NCI-H2081 treated with DMSO at 0.1 percent for 48 hours (cell line): ENCODE measurements around the gene SLCO2A1.

ENCODE experiments used
- DNase-seq: peaks from one replicate; lab custom pipeline; 2025; lab: John Stamatoyannopoulos, UW

SLCO2A1 gene

DNA sequence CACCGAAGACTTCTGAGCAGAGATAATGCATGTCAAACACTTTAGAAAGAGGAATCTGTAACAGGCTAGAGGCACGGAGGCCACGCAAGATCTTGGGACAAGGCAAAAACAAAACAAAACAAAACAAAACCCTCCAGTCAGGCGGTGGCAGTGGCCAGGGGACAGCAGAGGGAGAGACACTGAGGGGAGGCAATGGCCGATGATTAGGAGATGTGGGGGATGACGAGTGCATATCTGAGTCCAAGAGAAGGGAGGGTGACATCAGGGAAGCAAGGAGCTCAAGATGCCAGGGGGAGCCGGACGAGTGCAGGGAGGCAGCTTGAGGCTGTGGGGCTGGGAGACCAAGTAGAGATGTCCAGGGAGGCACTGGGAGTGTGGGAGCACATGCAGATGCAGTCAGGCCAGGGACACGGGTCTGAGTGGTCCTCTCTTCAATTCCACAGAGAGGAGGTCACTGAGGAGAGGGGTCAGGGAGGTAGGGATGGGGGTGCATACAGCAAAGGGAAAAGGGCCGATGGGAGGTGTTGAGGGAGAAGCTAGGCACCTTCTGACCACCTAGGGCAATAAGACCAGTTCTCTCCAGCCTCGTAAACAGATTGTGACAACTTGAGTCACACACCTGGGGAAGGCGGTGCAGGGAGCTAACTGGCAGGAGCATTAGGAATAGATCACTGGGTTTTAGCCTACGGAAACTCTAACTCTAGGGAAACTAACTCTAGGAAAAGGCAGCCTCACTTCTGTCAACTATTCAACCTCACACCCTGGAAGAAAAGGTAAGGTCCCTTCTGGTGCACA lies 29.6 kb downstream of the SLCO2A1 start:
- no peak for DNase-seq

DNA sequence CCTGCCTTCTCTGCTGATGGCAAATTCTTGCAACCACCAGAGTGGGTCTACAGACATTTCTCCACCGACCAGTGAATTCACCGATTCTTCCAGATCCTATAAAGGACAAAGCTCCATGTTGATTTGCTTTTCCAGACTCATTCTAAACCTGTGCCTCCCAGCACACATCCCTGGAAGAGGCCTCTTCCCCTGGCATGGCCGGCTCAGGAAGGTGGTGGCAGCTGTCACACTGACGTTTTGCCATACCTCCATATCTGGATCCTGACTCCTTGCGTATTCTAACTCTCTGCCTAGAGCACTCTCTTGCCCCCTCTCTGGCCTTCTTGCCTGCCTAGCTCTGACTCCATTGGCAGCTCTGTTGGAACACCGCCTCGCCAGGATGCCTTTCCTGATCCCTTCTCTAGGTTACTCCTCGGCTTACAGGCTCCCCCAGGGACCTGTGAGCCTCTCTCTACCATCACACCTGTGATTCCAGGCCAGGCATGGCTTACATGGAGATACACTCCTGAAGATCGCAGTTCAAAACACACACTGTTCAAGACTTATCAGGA lies 31.0 kb downstream of the SLCO2A1 start:
- DNase-seq, result no peak

DNA sequence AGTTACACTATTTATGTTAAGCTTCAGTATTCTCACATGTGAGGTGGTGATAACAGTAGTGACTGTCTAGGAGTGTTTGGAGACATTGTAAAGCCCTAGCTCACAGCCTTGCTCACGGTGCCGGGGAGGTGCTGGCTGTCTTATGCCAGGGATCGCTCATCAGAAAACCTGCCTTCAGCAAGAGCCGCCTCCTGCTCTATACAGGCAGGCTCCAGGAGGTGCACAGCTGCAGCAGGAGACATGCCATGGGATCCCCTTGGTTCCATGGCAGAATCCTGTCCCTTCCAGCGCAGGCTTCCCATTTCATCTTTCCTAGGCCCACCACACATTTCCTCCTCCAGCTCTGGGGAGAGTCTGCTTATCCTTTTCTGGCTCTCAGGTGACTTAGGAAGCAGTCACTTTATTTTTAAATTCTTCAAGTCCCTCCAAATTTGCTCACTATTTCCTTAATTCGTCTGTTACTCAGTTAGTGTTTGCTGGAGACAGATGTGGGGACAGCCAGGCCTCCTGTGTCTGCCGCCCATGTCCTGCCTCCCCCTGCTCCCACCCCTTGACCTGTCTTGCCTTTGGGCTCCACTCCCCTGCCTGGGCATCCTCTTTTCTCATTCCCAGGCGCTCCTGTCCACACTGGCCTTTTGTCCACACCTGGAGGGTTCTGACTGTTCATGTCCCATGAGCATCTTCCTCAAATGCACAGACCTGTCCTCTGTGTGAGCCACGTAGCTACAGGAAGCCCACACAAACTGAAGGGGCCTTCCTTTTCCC lies 31.7 kb downstream of the SLCO2A1 start:
- no peak for DNase-seq

DNA sequence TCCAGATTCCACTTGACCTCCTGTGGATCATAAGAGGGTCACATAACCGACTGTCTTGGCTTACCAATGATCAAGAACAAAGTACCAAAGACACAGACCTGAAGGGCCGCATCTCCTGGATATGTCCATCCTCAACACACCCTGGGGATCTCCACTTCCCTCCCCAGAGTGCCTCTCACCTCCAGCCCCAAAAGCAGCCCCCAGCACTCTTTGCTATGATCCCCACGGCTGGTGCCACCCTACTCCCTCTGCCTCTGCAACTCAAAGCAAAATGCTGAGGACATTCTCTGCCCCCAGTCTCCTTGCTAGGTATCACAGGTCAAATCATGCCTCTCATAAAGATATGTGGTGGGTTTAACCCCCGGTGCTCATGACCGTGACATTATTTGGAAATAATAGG lies 32.7 kb downstream of the SLCO2A1 start:
- no peak for DNase-seq

DNA sequence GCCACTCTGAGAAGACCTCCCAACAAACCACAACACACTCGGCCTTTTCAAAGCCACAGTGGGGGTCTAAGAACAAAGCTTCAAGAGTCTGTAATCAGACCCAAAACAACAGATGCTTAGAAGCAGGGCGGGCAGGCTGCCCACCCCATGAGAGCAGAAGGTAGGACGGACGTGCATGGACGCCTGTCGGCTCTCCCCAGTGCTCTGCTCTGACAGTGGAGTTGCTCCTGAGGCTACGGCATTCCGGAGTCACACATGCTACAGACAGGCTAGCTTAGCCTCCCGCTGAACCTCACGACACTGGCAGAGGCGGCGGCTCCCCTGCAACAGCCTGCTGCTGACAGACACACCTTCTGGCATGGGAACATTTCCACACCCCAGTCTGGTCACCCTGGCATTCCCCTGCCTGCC lies 33.5 kb downstream of the SLCO2A1 start:
- no peak for DNase-seq

DNA sequence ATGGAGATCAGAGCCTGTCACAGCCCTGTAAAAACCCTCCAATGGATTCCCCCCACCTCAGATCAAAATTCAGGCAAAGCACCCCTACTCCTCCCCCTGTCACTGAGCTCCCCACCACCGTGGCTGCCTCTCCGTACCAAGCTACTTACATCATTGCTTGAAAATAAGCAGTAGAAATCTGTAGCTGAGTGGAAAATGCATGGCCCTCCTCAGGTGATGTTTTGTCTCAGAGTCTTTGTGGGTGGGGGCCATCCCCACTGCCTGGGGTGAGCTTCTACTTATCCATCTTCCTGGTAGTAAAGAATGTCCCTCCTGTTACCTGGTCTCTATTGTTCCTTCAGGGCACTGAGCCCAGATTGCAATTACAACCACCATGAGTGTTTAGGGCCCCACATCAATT lies 34.5 kb downstream of the SLCO2A1 start:
- no peak for DNase-seq

DNA sequence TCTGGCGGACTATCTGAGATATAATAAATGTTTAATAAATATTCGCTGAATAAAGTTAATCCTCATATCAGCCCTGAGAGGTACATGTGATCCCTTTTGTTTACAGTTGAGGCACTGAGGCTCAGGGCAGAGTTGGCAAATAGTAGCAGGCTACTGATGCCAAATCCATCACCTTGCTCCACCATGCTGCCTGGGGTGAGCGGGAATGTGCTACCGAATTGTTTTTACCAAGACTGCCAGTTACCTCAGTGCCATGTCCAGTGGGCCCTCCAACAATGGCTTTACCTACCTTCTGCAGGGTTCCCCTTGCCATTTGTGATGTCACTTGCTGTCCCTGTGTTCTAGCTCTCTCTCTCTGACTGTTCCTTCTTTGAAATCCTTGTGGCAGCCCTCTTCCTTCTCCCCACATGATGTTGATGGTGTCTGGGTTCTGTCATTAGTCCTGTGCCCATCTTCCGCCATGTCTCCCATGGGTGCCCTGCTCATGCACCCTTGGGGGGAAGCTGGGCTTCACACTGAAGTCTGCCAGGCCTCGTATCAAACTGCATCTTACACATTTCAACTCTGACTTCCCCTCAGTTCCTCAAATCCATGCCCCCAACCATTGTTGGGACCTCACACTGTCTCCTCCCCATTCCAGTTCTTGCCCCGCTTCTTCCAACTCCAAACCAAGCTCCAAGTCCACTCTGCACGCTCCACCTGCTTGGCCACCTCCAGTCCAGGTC lies 35.4 kb downstream of the SLCO2A1 start:
- DNase-seq, result no peak

DNA sequence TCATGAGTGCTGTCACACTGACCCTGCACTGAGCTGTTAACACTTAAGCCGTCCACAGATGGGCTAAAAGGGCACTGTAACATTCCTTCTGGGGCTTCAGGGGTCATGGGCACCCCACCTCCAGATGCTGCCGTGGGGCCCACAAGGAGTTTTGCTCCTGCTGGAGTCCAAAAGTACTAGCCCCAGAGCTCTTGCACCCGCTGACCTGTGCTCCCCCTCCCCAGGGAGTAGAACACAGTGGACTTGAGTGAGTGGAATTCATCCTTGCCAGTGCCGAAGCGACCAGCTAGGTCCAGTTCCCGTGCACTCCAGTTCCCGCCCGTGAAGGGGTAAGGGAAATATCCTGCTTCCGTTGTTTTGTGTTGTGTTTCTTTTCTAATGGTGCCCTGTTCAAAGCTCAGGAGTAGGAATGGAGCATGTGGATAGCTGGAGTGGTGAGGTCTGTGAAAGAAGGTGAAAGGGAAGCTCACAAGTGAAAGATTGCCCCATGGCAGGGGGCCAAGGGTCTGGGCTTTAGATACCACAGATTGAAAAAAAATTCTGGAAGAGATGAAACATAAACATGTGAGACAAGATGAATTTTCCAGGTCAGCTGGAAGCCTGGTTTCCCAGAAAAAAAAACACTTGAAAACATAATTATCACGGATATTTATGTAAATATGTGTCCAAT lies 36.6 kb downstream of the SLCO2A1 start:
- no peak for DNase-seq

DNA sequence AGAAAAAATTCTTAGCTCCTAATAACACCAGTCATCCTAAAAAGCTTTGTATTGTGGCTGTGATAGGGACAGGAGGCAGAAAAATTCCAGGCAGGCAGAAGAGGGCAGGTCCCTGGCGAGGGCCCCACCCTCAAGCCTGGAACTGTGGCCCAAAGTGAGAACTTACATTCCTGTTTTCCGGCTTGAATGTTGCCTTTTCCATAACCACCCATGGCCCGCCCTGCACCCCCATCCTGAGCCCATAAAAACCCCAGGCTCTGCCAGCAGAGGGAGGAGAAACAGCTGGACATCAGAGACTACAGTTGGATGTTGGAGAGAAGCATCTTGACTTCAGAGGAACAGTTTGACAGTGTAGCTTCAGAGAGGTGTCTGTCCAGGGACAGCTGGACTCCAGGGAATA lies 37.3 kb downstream of the SLCO2A1 start:
- DNase-seq, result no peak

DNA sequence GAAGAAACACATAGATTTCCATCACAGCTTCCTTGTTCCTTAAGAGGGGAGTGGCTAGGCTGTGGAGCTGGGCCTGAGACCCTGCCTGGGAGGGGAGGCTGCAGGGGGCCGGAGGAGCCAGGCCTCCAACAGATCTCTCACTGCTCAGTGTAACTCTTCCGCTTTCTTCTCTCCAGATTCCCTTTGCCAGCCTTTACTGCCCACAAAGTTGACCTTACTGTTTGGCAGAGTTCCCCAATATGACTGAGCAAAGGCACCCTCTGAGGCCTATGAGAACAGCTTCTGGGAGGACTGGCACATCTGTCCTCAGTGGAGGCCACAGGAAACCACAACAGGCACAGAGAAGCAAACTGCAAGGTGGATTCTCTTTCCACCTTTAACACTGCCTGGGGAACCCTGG lies 38.1 kb downstream of the SLCO2A1 start:
- no peak for DNase-seq

DNA sequence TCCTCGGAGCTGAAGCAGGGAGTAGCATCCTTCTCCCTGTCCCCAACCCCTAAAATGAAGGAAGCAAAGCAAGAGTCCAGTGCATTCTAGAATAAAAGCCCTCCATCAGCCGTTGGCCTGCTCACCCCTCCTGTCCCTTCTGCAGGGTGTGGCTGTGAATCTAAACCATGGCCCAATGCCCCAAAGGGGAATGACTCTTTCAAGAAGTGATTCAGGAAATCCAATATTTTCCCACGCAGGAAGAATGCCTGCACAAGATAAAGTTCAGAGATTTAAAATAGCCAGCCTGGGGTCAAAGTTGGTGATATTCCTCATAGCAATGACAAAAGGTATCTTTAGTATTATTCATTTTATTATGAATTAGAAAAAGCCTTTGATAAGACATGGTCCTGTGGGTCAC lies 38.5 kb downstream of the SLCO2A1 start:
- DNase-seq, result no peak

DNA sequence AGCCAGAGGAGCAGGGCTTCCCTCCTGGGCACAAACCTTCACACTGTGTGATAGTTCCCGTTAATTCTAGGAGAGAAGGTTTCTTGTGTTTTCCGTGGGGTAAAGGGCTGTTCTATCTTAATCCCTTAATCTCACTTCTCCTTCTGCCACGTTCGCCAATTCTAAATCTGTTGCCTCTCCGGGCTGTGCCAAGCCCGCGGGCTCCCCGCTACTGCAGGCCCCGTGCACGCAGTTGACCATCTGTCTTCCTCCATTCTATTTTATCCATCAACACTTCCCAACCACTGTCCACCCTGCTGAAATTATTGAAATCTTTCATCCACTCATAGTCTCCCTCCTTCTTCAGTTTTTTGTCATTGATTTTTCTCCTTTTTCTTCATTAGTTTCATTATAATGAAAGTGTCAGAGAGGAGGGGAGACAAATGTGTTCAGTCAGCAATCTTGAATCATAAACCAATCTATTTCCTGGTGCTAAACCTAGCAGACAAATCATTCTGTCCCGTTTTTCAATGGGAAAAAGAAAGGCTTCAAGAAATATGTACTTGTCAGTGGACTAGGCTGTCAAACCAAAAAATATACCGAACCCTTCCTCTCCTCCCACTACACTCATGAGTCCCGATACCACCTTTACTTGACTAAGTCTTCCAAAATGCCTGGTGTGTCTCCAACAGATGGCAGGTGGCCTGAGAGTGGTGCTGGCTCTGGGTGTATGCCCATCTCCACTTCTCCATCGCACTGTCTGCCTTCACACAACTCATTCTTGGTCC lies 39.6 kb downstream of the SLCO2A1 start:
- no peak for DNase-seq

DNA sequence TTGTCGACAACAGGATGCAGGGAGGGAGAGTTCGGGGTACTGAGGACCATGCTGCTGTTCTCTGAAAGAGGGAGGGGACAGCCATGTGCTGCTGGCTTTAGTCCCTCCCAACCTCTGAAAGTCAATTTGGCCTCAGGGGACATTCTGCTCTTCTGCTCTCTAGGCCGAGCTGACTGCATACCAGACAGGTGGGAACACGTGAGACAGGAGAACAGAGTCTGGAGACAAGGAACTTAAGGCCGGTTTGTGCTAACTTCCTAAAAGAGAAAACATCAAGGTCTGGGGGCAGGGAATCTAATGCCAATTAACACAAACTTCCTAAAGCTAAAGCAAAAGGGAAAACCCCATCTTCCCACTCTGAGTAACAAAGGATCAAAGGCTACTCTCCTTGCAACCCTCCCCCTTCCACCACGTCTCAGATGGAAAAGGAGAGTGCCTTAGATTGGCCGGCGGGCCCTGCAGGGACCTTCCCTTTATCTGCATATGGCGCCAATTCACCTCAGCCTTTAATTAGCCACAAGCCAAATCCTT lies 41.0 kb downstream of the SLCO2A1 start:
- no peak for DNase-seq

DNA sequence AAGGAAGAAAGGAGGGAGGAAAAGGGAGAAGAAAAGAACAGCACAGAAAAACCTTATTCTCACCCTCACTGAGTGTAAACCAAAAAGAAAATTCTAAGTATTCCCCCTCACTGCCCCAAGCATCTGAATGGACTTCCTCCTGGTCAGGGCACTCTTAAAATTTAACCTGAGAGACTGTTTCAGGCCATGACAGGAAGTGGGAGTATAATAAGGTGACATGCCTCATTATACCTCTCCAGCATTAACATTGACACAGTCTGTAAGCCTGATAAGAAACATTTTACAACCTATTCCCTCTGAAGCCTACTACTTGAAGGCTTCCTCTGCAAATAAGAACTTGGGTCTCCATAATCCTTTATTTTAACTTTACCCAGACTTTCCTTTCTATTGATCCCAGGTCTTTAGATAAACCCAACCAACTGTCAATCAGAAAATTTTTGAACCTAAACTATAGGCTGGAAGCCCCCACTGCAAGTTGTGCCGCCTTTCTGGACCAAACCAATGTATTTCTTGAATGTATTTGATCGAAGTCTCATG lies 41.7 kb downstream of the SLCO2A1 start:
- DNase-seq, result no peak

DNA sequence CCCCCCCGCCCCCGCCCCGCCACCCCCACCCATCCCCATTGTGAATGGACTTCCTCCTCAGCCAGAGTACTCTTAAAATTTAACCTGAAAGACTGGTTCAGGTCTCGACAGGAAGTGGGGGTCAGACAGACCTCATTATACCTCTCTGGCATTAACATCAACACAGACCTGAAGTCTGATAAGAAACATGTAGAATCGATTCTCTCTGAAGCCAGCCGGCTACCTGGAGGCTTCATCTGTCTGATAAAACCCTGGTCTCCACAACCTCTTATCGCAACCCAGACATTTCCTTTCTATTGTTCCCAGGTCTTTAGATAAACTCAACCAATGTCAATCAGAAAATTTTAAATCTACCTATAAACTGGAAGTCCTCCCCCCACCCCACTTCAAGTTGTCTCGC lies 42.6 kb downstream of the SLCO2A1 start:
- DNase-seq, result no peak

DNA sequence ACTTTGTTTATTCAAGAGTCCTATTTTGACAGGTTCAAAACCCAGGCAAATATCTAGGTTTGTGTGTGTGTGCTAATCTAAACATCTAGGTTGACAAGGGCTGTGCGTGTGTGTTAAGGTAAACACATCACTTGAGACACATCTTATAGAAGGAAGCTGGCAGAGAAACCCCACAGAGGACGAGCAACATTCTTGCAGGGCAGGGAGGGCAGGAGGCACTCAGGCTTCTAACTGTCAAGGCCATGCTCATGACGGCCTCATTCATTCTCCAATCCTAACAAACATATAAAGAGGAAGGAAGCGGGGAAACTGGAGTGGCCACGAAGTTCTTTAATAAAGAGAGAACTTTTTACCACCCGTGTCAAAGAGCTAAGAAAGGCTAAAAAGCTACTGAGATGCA lies 43.4 kb downstream of the SLCO2A1 start:
- DNase-seq, result no peak

DNA sequence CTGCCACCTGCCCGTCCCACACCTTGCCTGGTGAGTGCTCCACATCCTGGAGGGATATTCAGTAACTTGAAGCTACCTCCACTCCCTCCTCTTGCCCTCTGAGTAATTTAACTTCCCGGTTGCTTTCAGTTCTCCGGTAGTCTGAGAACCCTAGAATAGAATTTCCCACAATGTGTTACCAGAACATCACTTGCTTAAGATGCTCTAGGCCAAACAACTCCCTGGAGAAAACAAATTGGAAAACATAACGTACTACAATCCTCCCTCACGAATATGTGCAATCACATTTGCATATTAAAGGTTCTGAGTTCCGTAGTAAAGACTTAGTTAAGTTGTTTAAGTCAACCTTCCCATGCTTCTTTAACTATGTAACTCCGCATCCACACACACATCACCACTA lies 44.8 kb downstream of the SLCO2A1 start:
- DNase-seq, result no peak

DNA sequence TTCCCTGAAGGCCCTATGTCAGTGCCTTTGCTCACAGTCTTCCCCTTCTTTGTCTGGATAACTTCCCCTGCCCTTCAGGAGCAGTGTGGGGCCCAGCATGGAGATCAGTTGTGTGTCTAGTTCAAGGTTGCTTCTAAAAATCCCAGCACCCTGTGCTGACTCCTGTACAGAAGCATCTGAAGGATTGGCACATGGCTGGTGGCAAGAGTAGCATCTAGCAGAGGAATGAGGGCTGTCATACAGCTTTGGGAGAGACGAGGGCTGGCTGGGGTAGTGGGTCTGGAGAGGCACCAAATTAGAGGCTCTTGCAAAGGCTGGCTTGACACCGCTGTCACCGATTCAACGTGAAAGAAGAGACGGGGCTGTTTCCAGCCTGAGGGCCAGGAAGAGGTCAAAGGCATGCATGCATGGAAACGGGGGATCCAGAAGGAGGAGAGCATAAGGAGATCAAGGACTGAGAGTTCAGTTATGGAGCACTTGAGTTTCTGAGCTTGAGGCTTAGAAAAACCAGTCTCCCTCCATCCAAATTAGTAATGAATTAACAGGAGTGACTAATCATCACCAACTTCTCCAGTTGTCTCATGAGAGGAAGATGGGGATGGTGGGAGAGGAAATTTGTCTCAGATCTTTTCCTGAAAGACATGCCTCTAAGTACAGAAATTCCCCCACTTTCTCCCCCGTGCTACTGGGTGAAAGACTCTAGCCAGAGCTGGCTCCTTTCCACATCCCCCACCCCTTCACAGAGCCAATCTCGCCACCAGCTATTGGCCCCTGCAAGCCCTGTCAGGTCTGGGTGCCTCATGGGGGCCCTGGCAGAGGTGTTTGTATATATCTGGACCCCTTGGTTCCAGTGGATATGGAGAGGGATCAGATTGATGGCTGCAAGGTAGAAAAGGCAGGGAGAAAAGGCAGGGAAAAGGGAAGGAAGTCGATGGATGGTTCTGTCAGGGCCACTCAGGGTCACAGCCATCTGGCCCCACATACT lies 45.9 kb downstream of the SLCO2A1 start:
- no peak for DNase-seq

DNA sequence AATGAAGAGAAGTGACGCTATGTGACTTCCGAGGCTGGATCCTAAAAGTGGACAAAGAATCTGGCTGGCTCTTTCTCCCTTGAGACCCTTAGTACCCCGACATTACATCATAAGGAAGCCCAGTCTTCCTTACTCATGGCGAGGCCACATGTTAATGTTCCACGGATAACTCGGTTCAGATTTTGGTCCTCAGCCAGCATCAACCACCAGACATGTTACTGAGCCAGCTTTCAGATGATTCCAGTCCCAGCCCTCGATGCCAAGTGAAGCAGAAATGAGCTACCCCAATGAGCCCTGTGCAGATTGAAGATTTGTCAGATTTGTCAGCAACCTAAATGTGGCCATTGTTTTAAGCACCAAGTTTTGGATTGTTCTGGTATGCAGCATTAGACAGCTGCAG lies 46.6 kb downstream of the SLCO2A1 start:
- no peak for DNase-seq

DNA sequence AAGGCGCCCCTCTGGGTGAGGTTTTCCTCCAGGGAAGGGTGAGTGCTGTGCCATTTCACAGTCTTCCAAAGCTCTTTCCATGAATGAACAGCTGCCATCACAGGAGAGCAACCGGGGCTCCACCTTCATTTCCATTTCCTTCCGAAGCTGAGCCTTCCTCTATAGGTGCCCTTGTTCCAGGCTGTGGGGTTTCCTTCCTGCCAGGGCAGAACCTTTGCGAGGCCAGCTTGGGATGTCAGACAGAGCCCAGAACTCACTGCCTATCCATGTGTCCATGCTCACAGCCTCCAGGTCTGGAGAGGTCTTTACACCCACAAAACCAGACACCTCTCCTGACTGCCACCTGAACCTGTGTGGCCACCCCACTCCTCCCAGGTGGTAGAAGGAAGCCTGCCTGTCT lies 49.2 kb downstream of the SLCO2A1 start:
- DNase-seq, result no peak
